ENCODE results near the gene SYCP2L.

GRCh38 chr6:10861086-10861485, 25.8 kb upstream of the SYCP2L start:
- TF ChIP-seq CTCF (IDR thresholded peaks at IDR 0.05) (no peak), ZFX (IDR thresholded peaks at IDR 0.05; ENCODE audit: borderline replicate concordance) (no peak)
